IMR-90 (cell line): ENCODE results near the gene RFX1. TPM values are rescaled to one million over a fixed set of nuclear protein-coding genes. Genes with fewer than 3 reads are reported as not detected.

Source experiments
- ATAC-seq: fragments of 200-7000 bp; cut with Tn5 transposase; 2 replicates; pipeline ENCODE4 v1.9.1; 2020; ENCODE audit warnings: low read depth, mild to moderate bottlenecking, moderate library complexity
- BruUV-seq: library from RNA; stranded (reverse); fragments of 400-500 nt; replicated peaks from 2 replicates; lab custom pipeline; 2021; lab: Mats Ljungman, UMichigan
- CTCF ChIA-PET: fragments of 300-600 bp; formaldehyde crosslinking; extraction: SDS; loops from one replicate; lab custom pipeline; 2021; ENCODE audit warnings: antibody characterized with exemption; lab: Yijun Ruan, JAX
- POLR2A ChIA-PET: fragments of 300-600 bp; sonication (Branson Sonifier 250); formaldehyde crosslinking; loops from one replicate; lab custom pipeline; 2022; ENCODE audit warnings: antibody characterized with exemption; ENCODE audit not compliant: unreplicated experiment; lab: Charles Lee
- DNase-seq: peaks from one replicate; pipeline ENCODE4 v3.0.0; 2013
- H2AFZ ChIP-seq: replicated peaks from 2 replicates; pipeline ENCODE3; 2013; ENCODE audit warnings: low read length, mild to moderate bottlenecking; ENCODE audit not compliant: poor library complexity
- H2AK5ac ChIP-seq: 2 replicates; pipeline ENCODE4 v1.6.1; 2013; ENCODE audit warnings: low read depth, low read length, inconsistent platforms
- H2AK9ac ChIP-seq: replicated peaks from 2 replicates; pipeline ENCODE3; 2013; ENCODE audit warnings: mild to moderate bottlenecking, low read depth, low read length, moderate library complexity; ENCODE audit not compliant: poor library complexity
- H2BK120ac ChIP-seq: 2 replicates; pipeline ENCODE4 v1.6.1; 2013; ENCODE audit warnings: low read depth, low read length, inconsistent platforms
- H2BK15ac ChIP-seq: 3 replicates; pipeline ENCODE4 v1.6.1; 2013; ENCODE audit warnings: low read depth, low read length, inconsistent platforms
- H2BK20ac ChIP-seq: 2 replicates; pipeline ENCODE4 v1.6.1; 2013; ENCODE audit warnings: low read depth, mild to moderate bottlenecking, inconsistent platforms, low read length, moderate library complexity
- H2BK5ac ChIP-seq: 2 replicates; pipeline ENCODE4 v1.6.1; 2013; ENCODE audit warnings: mild to moderate bottlenecking, low read depth, low read length, inconsistent platforms; ENCODE audit not compliant: poor library complexity, severe bottlenecking
- H3K14ac ChIP-seq: replicated peaks from 2 replicates; pipeline ENCODE4 v1.6.1; 2013; ENCODE audit warnings: low read depth, low read length, inconsistent platforms
- H3K18ac ChIP-seq: 2 replicates; pipeline ENCODE4 v1.6.1; 2013; ENCODE audit warnings: low read depth, low read length, control low read depth
- H3K23ac ChIP-seq: 2 replicates; pipeline ENCODE4 v1.6.1; 2013; ENCODE audit warnings: low read depth, low read length, inconsistent platforms
- H3K27ac ChIP-seq: 2 replicates; pipeline ENCODE4 v1.5.1; 2013; ENCODE audit warnings: mild to moderate bottlenecking, control low read depth, low read length; ENCODE audit not compliant: insufficient read depth
- H3K27me3 ChIP-seq: 2 replicates; pipeline ENCODE4 v1.6.1; 2013; ENCODE audit warnings: low read length; ENCODE audit not compliant: control insufficient read depth, insufficient read depth
- H3K36me3 ChIP-seq: 2 replicates; pipeline ENCODE4 v1.6.1; 2013; ENCODE audit warnings: low read length, mixed read lengths; ENCODE audit not compliant: control insufficient read depth, insufficient read depth
- H3K4ac ChIP-seq: 2 replicates; pipeline ENCODE4 v1.6.1; 2013; ENCODE audit warnings: low read depth, low read length, inconsistent platforms
- H3K4me1 ChIP-seq: 2 replicates; pipeline ENCODE4 v1.6.1; 2013; ENCODE audit warnings: low read length, mixed read lengths; ENCODE audit not compliant: control insufficient read depth, insufficient read depth
- H3K4me2 ChIP-seq: 2 replicates; pipeline ENCODE4 v1.6.1; 2013; ENCODE audit warnings: low read depth, mild to moderate bottlenecking, control low read depth, low read length, moderate library complexity
- H3K4me3 ChIP-seq: 2 replicates; pipeline ENCODE4 v1.5.1; 2013; ENCODE audit warnings: low read depth, mild to moderate bottlenecking, control low read depth, low read length, moderate library complexity; ENCODE audit not compliant: insufficient read depth
- H3K56ac ChIP-seq: 2 replicates; pipeline ENCODE4 v1.6.1; 2013; ENCODE audit warnings: low read length, inconsistent platforms; ENCODE audit not compliant: insufficient read depth; ENCODE audit errors: extremely low read depth
- H3K79me1 ChIP-seq, 2 experiments: 2 replicates each; pipeline ENCODE4 v1.6.1; 2013; ENCODE audit warnings: low read length in 2 of 2, inconsistent platforms in 1 of 2, low read depth in 1 of 2
- H3K9ac ChIP-seq: 2 replicates; pipeline ENCODE4 v1.6.1; 2013; ENCODE audit warnings: low read depth, low read length, control low read depth
- H3K9me1 ChIP-seq: 2 replicates; pipeline ENCODE4 v1.6.1; 2013; ENCODE audit warnings: low read length, inconsistent platforms; ENCODE audit not compliant: insufficient read depth
- H3K9me3 ChIP-seq: 2 replicates; pipeline ENCODE4 v1.6.1; 2013; ENCODE audit warnings: low read length; ENCODE audit not compliant: control insufficient read depth, insufficient read depth
- H4K20me1 ChIP-seq: 2 replicates; pipeline ENCODE4 v1.6.1; 2013; ENCODE audit warnings: low read length, inconsistent platforms; ENCODE audit not compliant: insufficient read depth
- H4K5ac ChIP-seq: 2 replicates; pipeline ENCODE4 v1.6.1; 2013; ENCODE audit warnings: mild to moderate bottlenecking, low read depth, low read length, control low read depth
- H4K8ac ChIP-seq, 2 experiments: 2 replicates each; pipeline ENCODE4 v1.6.1; 2013; ENCODE audit warnings: low read depth in 2 of 2, low read length in 2 of 2, control low read depth in 1 of 2, inconsistent platforms in 1 of 2
- H4K91ac ChIP-seq: 2 replicates; pipeline ENCODE4 v1.6.1; 2013; ENCODE audit warnings: low read depth, low read length, inconsistent platforms; ENCODE audit not compliant: insufficient read depth
- CEBPB ChIP-seq: IDR thresholded peaks from 2 replicates; pipeline ENCODE4 v1.6.1; 2012; ENCODE audit warnings: low read depth, low read length, improper control_type of control experiment
- CTCF ChIP-seq: conservative IDR thresholded peaks from 2 replicates; pipeline ENCODE4 v1.5.1; 2012; ENCODE audit warnings: mild to moderate bottlenecking, low read depth, low read length, improper control_type of control experiment
- FOS ChIP-seq: fragments of 150-350 bp; IDR thresholded peaks from 2 replicates; pipeline ENCODE4 v1.6.1; 2016; ENCODE audit warnings: low read depth, low read length
- MAFK ChIP-seq: IDR thresholded peaks from 2 replicates; pipeline ENCODE4 v1.6.1; 2012; ENCODE audit warnings: low read depth, low read length, improper control_type of control experiment
- MAZ ChIP-seq: IDR thresholded peaks from 2 replicates; pipeline ENCODE4 v1.6.1; 2012; ENCODE audit warnings: low read depth, mild to moderate bottlenecking, low read length, improper control_type of control experiment, moderate library complexity, borderline replicate concordance
- NFE2L2 ChIP-seq: fragments of 150-350 bp; IDR thresholded peaks from 2 replicates; pipeline ENCODE4 v1.6.1; 2016; ENCODE audit warnings: low read depth, mild to moderate bottlenecking, low read length
- POLR2A ChIP-seq: IDR thresholded peaks from 2 replicates; pipeline ENCODE4 v1.6.1; 2012; ENCODE audit warnings: mild to moderate bottlenecking, low read depth, low read length
- RAD21 ChIP-seq: IDR thresholded peaks from 2 replicates; pipeline ENCODE4 v1.6.1; 2012; ENCODE audit warnings: low read length, improper control_type of control experiment
- RCOR1 ChIP-seq: IDR thresholded peaks from 2 replicates; pipeline ENCODE4 v1.6.1; 2012; ENCODE audit warnings: mild to moderate bottlenecking, low read length, improper control_type of control experiment; ENCODE audit not compliant: insufficient replicate concordance
- RFX5 ChIP-seq: IDR thresholded peaks from 2 replicates; pipeline ENCODE4 v1.8.0; 2012; ENCODE audit warnings: low read depth, mild to moderate bottlenecking, low read length, moderate library complexity
- USF2 ChIP-seq: fragments of 150-350 bp; IDR thresholded peaks from 2 replicates; pipeline ENCODE4 v1.6.1; 2017; ENCODE audit warnings: mild to moderate bottlenecking, antibody characterized with exemption, low read length, low read depth
- WGBS, 2 experiments: methylation state at CpG; one replicate each; pipeline versions ENCODE4 v1.1.5 to v1.1.7; 2013; ENCODE audit warnings: missing lambda C conversion rate in 2 of 2; ENCODE audit not compliant: insufficient read length in 1 of 2; ENCODE audit errors: extremely low coverage in 2 of 2; 5-methylcytosine and 5-hydroxymethylcytosine counted together
- dilution Hi-C: fragments of 300-500 bp; cut with HindIII; formaldehyde crosslinking; loops from one replicate; pipeline ENCODE4 v1.14.3; 2018; ENCODE audit warnings: low sequenced_read_pairs; ENCODE audit not compliant: unreplicated experiment
- in situ Hi-C: fragments of 300-500 bp; cut with MboI; formaldehyde crosslinking; loops from 3 replicates; pipeline ENCODE4 v1.14.3; 2019; ENCODE audit warnings: low sequenced_read_pairs, inconsistent platforms, mixed read lengths
- intact Hi-C: fragments of 100-400 bp; cut with micrococcal nuclease; formaldehyde crosslinking; loops from 2 replicates; pipeline ENCODE4 v1.10.0; 2022
- polyA plus RNA-seq, 3 experiments: library from polyadenylated mRNA; depleted of rRNA; stranded (reverse); fragments of >200 nt; gene quantifications; 2 replicates each; pipeline ENCODE4 v1.2.3, GENCODE V29; 2012; ENCODE audit warnings: low replicate concordance in 1 of 3
- total RNA-seq: library from RNA; depleted of rRNA; stranded (reverse); fragments of >200 nt; gene quantifications from 2 replicates; pipeline ENCODE4 v1.2.3, GENCODE V29; 2012
- TF ChIP-seq, protein P1 (sequence below): fragments of 150-350 bp; IDR thresholded peaks from 2 replicates; pipeline ENCODE4 v1.6.1; 2016; ENCODE audit warnings: low read depth, mild to moderate bottlenecking, low read length, moderate library complexity, borderline replicate concordance

RFX1 gene
- total and polyA plus RNA-seq, 2 of the 4 experiments (the other 2 are of a cell fraction), result 0.36 to 3.1 TPM

DNA sequence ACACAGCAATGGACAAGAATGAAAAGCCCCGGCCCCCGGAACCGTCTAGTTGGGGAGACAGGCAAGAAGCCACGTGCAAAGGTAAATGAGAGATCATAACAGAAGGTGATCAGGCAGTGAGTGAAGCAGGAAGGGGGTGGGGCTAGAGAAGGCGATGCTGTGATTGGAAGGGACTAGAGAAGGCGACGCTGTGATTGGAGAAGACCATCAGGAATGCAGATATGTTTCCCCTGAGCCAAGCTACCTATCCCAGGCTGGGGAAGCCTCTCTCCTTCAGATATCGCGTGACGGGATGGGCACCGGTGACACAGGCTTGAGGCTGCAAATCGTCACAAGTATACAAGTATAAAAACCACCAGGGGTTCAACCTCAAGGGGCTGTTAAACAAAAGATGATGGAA lies 32.0 kb downstream of the RFX1 start:
- ATAC-seq, result peak; percentile 51

More for the DNA sequence above, 32.0 kb downstream of the RFX1 start:
- H3K27ac ChIP-seq, result no peak overlapping the region
- no peak overlapping the region for H3K4ac ChIP-seq
- H3K9me3 ChIP-seq, result no peaks in the 10 kb centered on the region
- ChIA-PET POLR2A (no interaction called here), CTCF (interaction anchor here (1.0 kb wide), 1 partner anchor 10 kb away, joined by 4 read pairs; no protein-coding TSS in a partner anchor)
- no peak overlapping the region for H2AFZ ChIP-seq
- no peak overlapping the region for H3K4me2 ChIP-seq
- no peak overlapping the region for H3K56ac ChIP-seq
- H3K4me1 ChIP-seq, result no peaks in the 10 kb centered on the region
- no peak for DNase-seq
- H2BK120ac ChIP-seq, result no peak overlapping the region
- H2BK15ac ChIP-seq, result no peak overlapping the region
- dilution Hi-C loops (no loop called here), in situ Hi-C loops (no loop called here), intact Hi-C loops (no loop called here)
- 47% methylated on average over 3 of the region's 12 CpGs; no CpG with 5 or more reads in 1 of the 2 experiments for WGBS, 2 experiments
- H3K9me1 ChIP-seq, result no peaks in the 10 kb centered on the region
- H3K18ac ChIP-seq, result no peak overlapping the region
- no peaks in the 10 kb centered on the region for H3K79me1 ChIP-seq
- no peak overlapping the region for H2AK9ac ChIP-seq
- no peaks in the 10 kb centered on the region for H4K20me1 ChIP-seq
- no peak overlapping the region for H2AK5ac ChIP-seq
- no peak overlapping the region for H3K23ac ChIP-seq
- no peaks in the 10 kb centered on the region for H3K27me3 ChIP-seq
- H4K8ac ChIP-seq, result no peak overlapping the region
- TF ChIP-seq RAD21, result no peak
- TF ChIP-seq USF2, result no peak
- no peak for TF ChIP-seq RFX5
- no peak for TF ChIP-seq RCOR1
- TF ChIP-seq FOS, result no peak
- TF ChIP-seq CTCF, result no peak
- no peak for TF ChIP-seq CEBPB
- TF ChIP-seq NFE2L2, result no peak
- no peak for TF ChIP-seq MAFK
- TF ChIP-seq, protein P1, sequence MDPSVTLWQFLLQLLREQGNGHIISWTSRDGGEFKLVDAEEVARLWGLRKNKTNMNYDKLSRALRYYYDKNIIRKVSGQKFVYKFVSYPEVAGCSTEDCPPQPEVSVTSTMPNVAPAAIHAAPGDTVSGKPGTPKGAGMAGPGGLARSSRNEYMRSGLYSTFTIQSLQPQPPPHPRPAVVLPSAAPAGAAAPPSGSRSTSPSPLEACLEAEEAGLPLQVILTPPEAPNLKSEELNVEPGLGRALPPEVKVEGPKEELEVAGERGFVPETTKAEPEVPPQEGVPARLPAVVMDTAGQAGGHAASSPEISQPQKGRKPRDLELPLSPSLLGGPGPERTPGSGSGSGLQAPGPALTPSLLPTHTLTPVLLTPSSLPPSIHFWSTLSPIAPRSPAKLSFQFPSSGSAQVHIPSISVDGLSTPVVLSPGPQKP, result no peak
- no peak for TF ChIP-seq MAZ
- no peak for TF ChIP-seq POLR2A
- H3K9ac ChIP-seq, result no peak overlapping the region
- no peak overlapping the region for H3K4me3 ChIP-seq
- no peak overlapping the region for H2BK20ac ChIP-seq
- no peak overlapping the region for H2BK5ac ChIP-seq
- H4K91ac ChIP-seq, result no peak overlapping the region
- no peak overlapping the region for H3K14ac ChIP-seq
- no peak overlapping the region for H4K5ac ChIP-seq
- H3K36me3 ChIP-seq, result peaks cover 19% of the 10 kb centered on the region; the same call in 1 of the 2 replicates
- no TSS peak for BruUV-seq
